Lung (tissue), 12 donors: ENCODE measurements around the gene KCNAB2. TPM values are rescaled to one million over a fixed set of nuclear protein-coding genes. Genes with fewer than 3 reads are reported as not detected.

Source experiments
- ATAC-seq: fragments of 200-7000 bp; cut with Tn5 transposase; one replicate; pipeline ENCODE4 v1.9.1; 2020; ENCODE audit warnings: moderate number of reproducible peaks; ENCODE audit not compliant: insufficient read depth, low FRiP score
- DNase-seq, 3 donors: peaks; one replicate each; pipeline ENCODE4 v3.0.0-alpha.2; 2013 to 2017
- H3K27ac ChIP-seq, 2 donors: one replicate each; pipeline ENCODE4 v1.5.1; 2013; ENCODE audit warnings: mild to moderate bottlenecking in 2 of 2, moderate library complexity in 2 of 2, control low read depth in 1 of 2, inconsistent platforms in 1 of 2, low read depth in 1 of 2, low read length in 1 of 2
- H3K27me3 ChIP-seq, 3 donors: one replicate each; pipeline ENCODE4 v1.5.1; 2013; ENCODE audit warnings: low read length in 2 of 3; ENCODE audit not compliant: control insufficient read depth in 3 of 3, insufficient read depth in 3 of 3
- H3K36me3 ChIP-seq, 4 donors: one replicate each; pipeline ENCODE4 v1.5.1; 2013; ENCODE audit warnings: low read length in 4 of 4, mild to moderate bottlenecking in 1 of 4, moderate library complexity in 1 of 4; ENCODE audit not compliant: control insufficient read depth in 4 of 4, insufficient read depth in 4 of 4
- H3K4me1 ChIP-seq, 5 donors: one replicate each; pipeline ENCODE4 v1.5.1; 2013; ENCODE audit warnings: low read length in 5 of 5, mild to moderate bottlenecking in 2 of 5, moderate library complexity in 1 of 5; ENCODE audit not compliant: control insufficient read depth in 5 of 5, insufficient read depth in 5 of 5
- H3K4me3 ChIP-seq: one replicate; pipeline ENCODE4 v1.5.1; 2013; ENCODE audit warnings: mild to moderate bottlenecking, control low read depth, moderate library complexity
- H3K9ac ChIP-seq, 2 donors: one replicate each; pipeline ENCODE4 v1.5.1; 2013; ENCODE audit warnings: low read length in 2 of 2, control low read depth in 1 of 2; ENCODE audit not compliant: insufficient read depth in 1 of 2
- H3K9me3 ChIP-seq, 4 donors: one replicate each; pipeline ENCODE4 v1.5.1; 2013; ENCODE audit warnings: low read length in 3 of 4, mild to moderate bottlenecking in 1 of 4, moderate library complexity in 1 of 4; ENCODE audit not compliant: control insufficient read depth in 4 of 4, insufficient read depth in 3 of 4
- CTCF ChIP-seq: IDR thresholded peaks from 2 replicates; pipeline ENCODE4 v1.5.1; 2012; ENCODE audit warnings: mild to moderate bottlenecking; ENCODE audit errors: control extremely low read depth, extremely low read depth
- WGBS, 2 donors: extraction: QIAGEN DNeasy Blood & Tissue Kit; methylation state at CpG; one replicate each; pipeline ENCODE4 v1.1.7; 2013; 5-methylcytosine and 5-hydroxymethylcytosine counted together
- polyA plus RNA-seq, 2 donors: library from polyadenylated mRNA; stranded (reverse); fragments of 200-250 nt; gene quantifications; one replicate each; pipeline ENCODE4 v1.2.1, GENCODE V29; 2013
- total RNA-seq, 2 donors: library from RNA; depleted of rRNA in 1 of 2; stranded (reverse); fragments of >200 nt in 1 of 2; gene quantifications; one replicate each; pipeline ENCODE4 v1.2.1, GENCODE V29; 2014 to 2021
- donor health status: control.
- donor health status: control.
- donor health status: Bipolar disorder and iron deficiency.
- donor health status: healthy.
- donor health status: DM: yes; HTN: yes; CAD: no.

Gene KCNAB2
- total and polyA plus RNA-seq, 4 donors, result 13.7 to 86.4 (median 45.5) TPM

DNA sequence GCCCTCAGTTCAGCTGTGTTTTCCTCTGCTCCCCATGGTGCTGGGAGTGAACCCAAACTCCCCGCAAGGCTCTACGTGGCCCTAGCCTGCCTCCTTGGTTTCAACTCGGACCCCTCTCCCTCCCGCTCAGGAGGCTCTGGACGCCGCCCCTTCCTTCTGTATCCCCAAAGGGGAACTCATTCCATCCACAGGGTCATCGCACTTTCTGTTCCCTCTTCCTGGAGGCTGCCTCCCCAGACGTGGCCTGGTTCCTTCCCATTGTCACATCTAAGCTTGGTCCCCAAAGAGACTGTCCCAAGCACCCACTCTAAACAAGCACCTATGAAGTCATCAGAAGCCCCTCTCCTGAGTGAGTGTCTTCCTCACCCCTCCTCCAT, 10.9 kb downstream of the KCNAB2 start:
- Histone ChIP-seq H3K4me1 (peaks cover 0 to 10% (median 3%) of the 10 kb centered on the region in 5 donors), H3K9ac (no peak overlapping the region), H3K36me3 (no peaks in the 10 kb centered on the region), H3K9me3 (no peaks in the 10 kb centered on the region), H3K4me3 (no peak overlapping the region), H3K27ac (peak overlapping the region in 1 of 2 donors; percentile 41), H3K27me3 (peaks cover 0 to 4% (median 0%) of the 10 kb centered on the region in 3 donors)
- DNase-seq, result no peak
- no peak for TF ChIP-seq CTCF
- WGBS, 2 donors, result 70 to 79% methylated on average over 8 of the region's 8 CpGs
- peak; percentile 48 for ATAC-seq

- Histone ChIP-seq H3K4me1 (peaks cover 0 to 10% (median 3%) of the 10 kb centered on the region in 5 donors), H3K9me3 (no peaks in the 10 kb centered on the region), H3K9ac (no peak overlapping the region), H3K27ac (no peak overlapping the region), H3K4me3 (no peak overlapping the region), H3K36me3 (no peaks in the 10 kb centered on the region), H3K27me3 (peaks cover 0 to 4% (median 0%) of the 10 kb centered on the region in 3 donors)
- 87 to 90% methylated on average over 9 of the region's 9 CpGs for WGBS, 2 donors
- DNase-seq, result no peak
- no peak for ATAC-seq
- no peak for TF ChIP-seq CTCF
These were observed 11.6 kb downstream of the KCNAB2 start for GRCh38 chr1:6057170-6057845.

- Histone ChIP-seq H3K9ac (no peak overlapping the region), H3K36me3 (no peaks in the 10 kb centered on the region), H3K27me3 (peaks cover 0 to 7% (median 0%) of the 10 kb centered on the region in 3 donors), H3K4me1 (peaks cover 0 to 10% (median 3%) of the 10 kb centered on the region in 5 donors), H3K9me3 (no peaks in the 10 kb centered on the region), H3K27ac (no peak overlapping the region), H3K4me3 (no peak overlapping the region)
- WGBS, 2 donors, result 93 to 99% methylated on average over 9 of the region's 9 CpGs
- no peak for TF ChIP-seq CTCF
- ATAC-seq, result no peak
- DNase-seq, result no peak
These were observed 14.2 kb downstream of the KCNAB2 start for GRCh38 chr1:6059866-6060265.
